ENCODE results near the gene GMNC.

Gene GMNC

GRCh38 chr3:190830031-190830430, 32.5 kb downstream of the GMNC start:
- DNase-seq (ENCODE audit: low read depth in 1 of 2, low spot score in 1 of 2) = no peak
- in situ Hi-C loops (cut with HindIII; ENCODE audit: low pct_unique_long_range_greater_than_20kb, low sequenced_read_pairs) = no loop called here
- no peak for TF ChIP-seq JUND (IDR thresholded peaks at IDR 0.05; ENCODE audit: low read depth)

DNA sequence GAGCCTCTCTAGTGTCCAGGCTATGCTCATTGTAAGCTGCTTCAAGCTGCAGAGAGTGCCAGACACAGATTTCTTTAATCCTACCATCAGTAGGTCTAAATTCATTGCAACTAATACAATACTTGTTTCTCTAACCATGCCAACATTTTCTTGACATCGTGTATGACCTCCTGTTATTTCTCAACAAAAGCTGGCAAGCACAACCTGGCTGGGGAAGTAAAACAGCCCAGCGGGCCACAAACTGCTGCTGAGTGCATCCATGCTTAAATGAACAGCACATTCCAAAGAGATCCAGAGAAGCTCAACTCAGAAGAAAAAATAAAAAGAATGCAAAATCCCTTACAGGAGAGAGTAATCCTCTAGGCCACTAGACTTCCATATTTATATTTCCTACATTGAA, 36.5 kb downstream of the GMNC start:
- TF ChIP-seq JUND (IDR thresholded peaks at IDR 0.05; ENCODE audit: low read depth) = no peak
- in situ Hi-C loops (cut with HindIII; ENCODE audit: low pct_unique_long_range_greater_than_20kb, low sequenced_read_pairs) = no loop called here

GRCh38 chr3:190825386-190826016, 37.0 kb downstream of the GMNC start:
- no peak for DNase-seq (ENCODE audit: low read depth in 1 of 2, low spot score in 1 of 2)
- in situ Hi-C loops (cut with HindIII; ENCODE audit: low pct_unique_long_range_greater_than_20kb, low sequenced_read_pairs) = no loop called here

More for the DNA sequence above, 36.5 kb downstream of the GMNC start:
- DNase-seq (ENCODE audit: low read depth in 1 of 2, low spot score in 1 of 2) = no peak

DNA sequence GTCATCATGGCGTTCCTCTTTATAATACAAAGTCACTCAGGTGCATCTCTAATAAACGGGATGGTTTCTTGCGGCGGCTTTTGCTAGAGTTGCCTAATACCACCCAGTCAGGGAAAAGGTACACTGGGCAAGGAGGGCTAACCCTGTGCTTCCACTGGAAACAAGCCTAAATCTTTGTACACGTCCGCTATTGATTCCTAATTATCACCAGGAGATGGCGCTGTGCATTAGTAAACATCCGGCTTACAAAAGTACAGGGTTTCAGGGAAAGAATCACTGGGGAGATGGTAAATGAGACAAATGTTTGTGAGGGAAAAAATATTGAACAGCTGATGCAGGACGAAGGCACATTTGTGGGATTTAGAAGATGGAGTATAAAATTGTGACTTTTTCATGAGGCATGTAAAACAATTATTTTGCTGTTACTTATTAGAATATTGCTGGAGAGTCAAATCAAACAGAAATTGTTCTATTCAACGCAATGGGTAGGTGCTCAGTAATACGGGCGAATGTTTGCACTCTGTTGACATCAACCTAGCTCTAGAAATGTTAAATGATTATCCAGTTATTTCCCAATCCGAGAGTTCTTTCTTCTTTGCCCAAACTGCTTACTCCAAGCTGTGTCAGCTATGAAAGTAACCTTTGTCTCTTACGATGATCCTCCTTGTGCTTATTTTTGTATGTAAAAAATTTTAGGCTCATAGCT, 50.6 kb downstream of the GMNC start:
- in situ Hi-C loops (cut with HindIII; ENCODE audit: low pct_unique_long_range_greater_than_20kb, low sequenced_read_pairs) = no loop called here

More at GRCh38 chr3:190825386-190826016, 37.0 kb downstream of the GMNC start:
- TF ChIP-seq JUND (IDR thresholded peaks at IDR 0.05; ENCODE audit: low read depth) = no peak

DNA sequence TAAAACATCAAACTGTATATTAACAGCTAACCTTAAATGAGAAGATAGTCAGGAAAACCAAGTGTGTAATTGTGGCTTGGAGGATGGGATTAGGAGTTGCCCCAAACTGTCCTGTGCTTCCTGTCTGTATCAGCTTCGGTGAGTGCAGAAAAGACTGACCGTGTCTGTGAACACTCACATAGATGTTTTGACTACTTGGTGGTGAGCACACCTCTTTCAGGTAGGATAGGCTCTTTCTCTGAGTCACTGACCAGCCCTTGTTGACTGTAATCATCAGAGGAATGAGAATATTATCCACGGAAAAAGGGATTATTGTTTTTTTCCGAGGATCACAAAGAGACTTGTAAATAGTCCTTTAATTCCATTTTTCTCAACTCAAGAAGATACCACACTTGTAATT, 51.5 kb downstream of the GMNC start:
- no peak for TF ChIP-seq JUND (IDR thresholded peaks at IDR 0.05; ENCODE audit: low read depth)
- no peak for DNase-seq (ENCODE audit: low read depth in 1 of 2, low spot score in 1 of 2)
- in situ Hi-C loops (cut with HindIII; ENCODE audit: low pct_unique_long_range_greater_than_20kb, low sequenced_read_pairs) = no loop called here

More for the DNA sequence above, 50.6 kb downstream of the GMNC start:
- no peak for TF ChIP-seq JUND (IDR thresholded peaks at IDR 0.05; ENCODE audit: low read depth)
- peak in 1 of 2 experiments; percentile 82 for DNase-seq (ENCODE audit: low read depth in 1 of 2, low spot score in 1 of 2)

DNA sequence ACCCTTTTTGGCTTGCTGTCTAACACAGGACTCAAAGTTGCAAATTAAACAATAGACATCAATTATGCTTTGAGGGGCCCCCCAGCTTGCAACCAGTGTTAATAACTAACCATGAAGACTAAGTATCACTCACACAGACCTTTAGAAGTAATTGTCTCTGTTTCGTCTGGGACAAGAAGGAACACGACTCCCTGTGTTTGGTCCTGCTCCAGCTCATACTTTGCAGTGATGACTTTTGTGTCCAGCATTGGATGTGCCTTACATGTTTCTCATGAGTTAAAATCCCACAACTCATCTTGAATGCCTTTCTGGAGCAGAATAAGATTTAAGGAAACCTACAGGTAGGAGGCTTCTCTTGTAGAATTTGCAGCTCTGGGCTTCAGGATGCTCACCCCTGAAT, 53.1 kb downstream of the GMNC start:
- in situ Hi-C loops (cut with HindIII; ENCODE audit: low pct_unique_long_range_greater_than_20kb, low sequenced_read_pairs) = no loop called here
- no peak for TF ChIP-seq JUND (IDR thresholded peaks at IDR 0.05; ENCODE audit: low read depth)
- DNase-seq (ENCODE audit: low read depth in 1 of 2, low spot score in 1 of 2) = no peak

GRCh38 chr3:190807719-190808375, 54.6 kb downstream of the GMNC start:
- no peak for TF ChIP-seq JUND (IDR thresholded peaks at IDR 0.05; ENCODE audit: low read depth)
- DNase-seq (ENCODE audit: low read depth in 1 of 2, low spot score in 1 of 2) = peak in 1 of 2 experiments; percentile 82
- in situ Hi-C loops (cut with HindIII; ENCODE audit: low pct_unique_long_range_greater_than_20kb, low sequenced_read_pairs) = no loop called here

Data from T47D (cell line).